GM19324 (cell line): Measurements from ENCODE around the gene PADI3.

ENCODE experiments used
- ATAC-seq: cut with Tn5 transposase; IDR thresholded peaks from one replicate; pipeline ENCODE4 v1.9.1; 2021; ENCODE audit warnings: mild to moderate bottlenecking, moderate library complexity; ENCODE audit not compliant: unreplicated experiment, low FRiP score

PADI3 gene

DNA sequence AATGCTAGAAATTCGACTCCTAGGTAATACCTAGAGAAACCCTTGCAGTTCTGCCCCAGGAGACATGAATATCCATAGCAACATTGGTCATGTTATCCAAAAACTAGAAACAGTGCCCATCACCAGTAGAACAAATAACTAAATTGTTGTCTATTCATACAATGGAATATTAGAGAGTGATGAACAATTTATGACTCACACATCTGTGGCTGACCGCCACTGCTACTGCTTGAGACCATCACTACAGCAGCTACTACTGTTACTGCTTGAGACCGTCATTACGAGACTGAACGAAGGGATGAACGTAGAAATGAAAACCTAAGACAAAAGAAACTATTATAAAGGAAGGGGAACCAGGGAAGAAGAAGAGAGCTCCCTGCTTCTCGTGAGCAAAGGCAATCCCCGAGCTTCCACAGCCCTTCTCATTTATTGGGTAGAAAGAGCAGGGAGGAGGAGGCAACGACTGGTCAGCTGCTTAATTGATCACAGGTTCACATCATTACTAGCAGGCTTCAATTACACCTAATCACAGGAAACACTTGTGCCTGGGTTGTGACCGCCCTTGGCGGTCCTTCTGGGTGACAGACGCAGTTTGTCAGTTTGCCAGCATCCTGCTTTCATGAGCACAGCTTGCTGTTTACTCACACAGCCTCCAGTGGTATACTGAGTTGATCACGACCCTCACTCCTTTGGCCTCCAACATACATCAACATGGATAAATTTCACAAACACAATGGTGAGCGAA lies 45.0 kb downstream of the PADI3 start:
- no peak for ATAC-seq

- ATAC-seq, result no peak
These were observed 46.4 kb downstream of the PADI3 start for GRCh38 chr1:17295292-17295691.

GRCh38 chr1:17296086-17296485 lies 47.2 kb downstream of the PADI3 start:
- no peak for ATAC-seq

DNA sequence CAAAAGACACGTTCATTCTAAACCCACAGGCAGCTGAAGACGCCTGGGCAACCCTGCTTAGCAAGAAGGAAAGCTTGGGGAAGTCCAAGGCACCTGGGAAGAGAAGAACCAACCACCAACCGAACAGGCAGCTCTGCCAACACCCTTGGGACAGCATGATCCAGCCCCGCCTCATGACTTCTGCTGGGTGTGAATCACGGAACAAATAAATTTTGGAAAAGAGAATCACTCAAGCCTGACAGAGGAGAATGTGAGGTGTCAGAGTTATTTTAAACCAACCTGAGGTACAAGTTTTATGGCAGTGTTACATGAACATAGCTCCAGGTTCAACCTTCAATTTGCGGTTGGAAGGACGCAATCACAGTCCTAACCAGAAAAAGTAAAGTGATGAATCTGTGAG lies 49.1 kb downstream of the PADI3 start:
- ATAC-seq, result no peak

DNA sequence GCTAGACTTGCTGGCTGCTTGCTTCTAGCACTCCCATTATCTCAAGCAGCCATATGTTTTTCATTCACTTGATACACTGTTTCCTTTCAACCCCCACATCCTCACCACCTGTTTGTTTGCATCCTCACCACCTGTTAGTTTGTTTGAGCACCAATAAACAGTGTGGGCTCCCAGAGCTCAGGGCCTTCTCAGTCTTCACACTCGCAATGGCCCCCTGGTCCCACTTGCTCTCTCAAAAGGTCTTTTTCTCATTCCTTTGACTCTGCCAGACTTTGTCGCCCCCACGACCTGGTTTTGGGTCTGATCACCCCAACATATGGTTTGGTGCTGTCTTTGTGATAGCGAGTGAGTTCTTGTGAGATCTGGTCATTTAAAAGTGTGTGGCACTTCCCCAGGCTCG lies 52.9 kb downstream of the PADI3 start:
- ATAC-seq, result no peak

- no peak for ATAC-seq
These were observed 55.4 kb downstream of the PADI3 start for GRCh38 chr1:17304151-17304825.

GRCh38 chr1:17304826-17305175 lies 55.9 kb downstream of the PADI3 start:
- no peak for ATAC-seq

DNA sequence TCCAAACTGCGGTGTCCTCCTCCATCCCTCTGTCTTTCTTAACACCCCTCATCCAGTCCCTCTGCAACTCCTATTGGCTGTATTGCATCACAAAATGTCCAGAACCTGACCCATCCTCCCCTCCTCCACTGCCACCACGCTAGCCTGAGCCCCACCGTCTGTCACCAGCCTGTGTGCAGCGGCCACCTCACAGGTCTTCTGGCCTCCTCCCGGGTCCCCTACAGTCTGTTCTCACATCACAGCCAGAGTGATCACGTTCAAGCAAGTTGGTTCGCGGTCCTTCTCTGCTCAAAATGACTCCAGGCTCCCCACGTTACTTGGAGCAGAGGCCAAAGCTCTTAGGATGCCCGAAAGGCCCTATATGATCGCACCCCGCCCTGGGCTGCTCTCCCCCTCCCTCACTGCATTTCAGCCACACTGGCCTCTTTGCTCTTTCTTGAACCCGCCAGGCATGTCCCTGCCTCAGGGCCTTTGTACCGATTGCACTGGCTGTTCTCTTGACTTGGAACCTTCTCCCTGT lies 56.7 kb downstream of the PADI3 start:
- ATAC-seq, result no peak

DNA sequence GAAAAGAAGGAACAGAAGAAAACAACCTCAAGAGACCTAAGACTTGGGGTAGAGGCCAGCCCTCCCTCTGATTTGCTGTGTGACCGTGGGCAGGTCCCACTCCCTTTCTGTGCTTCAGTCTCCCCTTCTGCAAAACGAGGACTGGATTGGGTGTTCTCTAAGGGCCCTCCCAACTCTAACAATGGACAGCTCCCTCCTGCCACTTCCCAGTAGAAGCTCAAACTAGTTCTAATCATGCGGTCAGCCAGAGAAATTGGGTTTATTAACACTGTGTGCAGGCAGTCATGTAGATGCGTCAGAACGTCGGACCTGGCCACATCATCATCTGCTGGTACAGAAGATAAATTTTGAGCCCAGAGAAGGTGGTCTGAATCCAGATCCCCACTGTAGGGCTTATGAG lies 57.5 kb downstream of the PADI3 start:
- no peak for ATAC-seq

- ATAC-seq, result no peak
These were observed 58.0 kb downstream of the PADI3 start for GRCh38 chr1:17306921-17307320.

GRCh38 chr1:17307329-17307728 lies 58.4 kb downstream of the PADI3 start:
- no peak for ATAC-seq

DNA sequence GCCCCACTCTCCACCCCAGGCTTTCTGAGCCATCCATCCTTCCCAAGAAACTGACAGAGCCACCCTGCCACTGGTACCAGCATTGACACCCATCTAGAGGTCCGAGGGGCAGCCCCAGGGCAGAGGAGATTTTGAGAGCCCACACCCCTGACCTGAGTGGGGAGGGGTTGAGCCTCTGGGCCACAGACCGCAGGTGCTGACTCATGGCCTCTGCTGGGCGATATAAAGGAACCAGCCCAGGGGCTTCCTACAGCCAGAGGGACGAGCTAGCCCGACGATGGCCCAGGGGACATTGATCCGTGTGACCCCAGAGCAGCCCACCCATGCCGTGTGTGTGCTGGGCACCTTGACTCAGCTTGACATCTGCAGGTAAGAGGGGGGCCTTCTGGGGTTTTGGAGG lies 59.0 kb downstream of the PADI3 start, which contains the start of gene PADI4:
TSS of gene PADI4 (plus strand) at position 252 of the 400 bp plus-strand sequence. CDS start at position 278, 26 bp downstream.
- ATAC-seq, result no peak

GRCh38 chr1:17308593-17308992 lies 59.7 kb downstream of the PADI3 start:
- no peak for ATAC-seq

GRCh38 chr1:17309426-17310067 lies 60.6 kb downstream of the PADI3 start:
- no peak for ATAC-seq

- no peak for ATAC-seq
These were observed 61.3 kb downstream of the PADI3 start for GRCh38 chr1:17310068-17310640.

GRCh38 chr1:17313530-17314309 lies 64.8 kb downstream of the PADI3 start:
- no peak for ATAC-seq

DNA sequence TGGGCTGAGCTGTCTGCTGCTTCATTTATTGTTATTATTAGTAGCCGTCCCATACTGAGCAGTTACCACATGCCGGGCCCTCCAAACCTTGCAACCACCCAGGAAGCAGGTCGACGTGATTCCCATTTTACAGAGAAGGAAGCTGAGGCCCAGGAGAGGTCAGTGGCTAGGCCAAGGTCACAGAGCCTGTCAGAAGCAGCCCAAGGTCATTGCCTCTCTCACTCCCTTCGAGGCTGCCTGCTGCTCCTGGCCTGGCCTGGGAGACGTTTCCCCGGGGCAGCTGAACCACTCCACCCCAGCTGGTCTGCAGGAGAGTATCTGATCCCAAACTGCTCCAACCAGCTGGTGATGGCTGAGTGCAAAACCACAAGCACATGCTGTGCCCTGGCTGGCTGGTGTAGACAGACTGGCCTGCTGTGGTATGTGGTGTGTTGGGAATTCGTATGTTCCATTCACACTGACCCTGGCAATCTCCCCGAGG lies 65.6 kb downstream of the PADI3 start:
- no peak for ATAC-seq

- ATAC-seq, result no peak
These were observed 66.7 kb downstream of the PADI3 start for GRCh38 chr1:17315542-17316130.

- ATAC-seq, result no peak
These were observed 67.8 kb downstream of the PADI3 start for GRCh38 chr1:17316704-17317103.

- ATAC-seq, result no peak
These were observed 69.4 kb downstream of the PADI3 start for GRCh38 chr1:17318262-17318661.
